HepG2 (cell line): ENCODE data around the gene AKT2. TPM values are rescaled to one million over a fixed set of nuclear protein-coding genes. Genes with fewer than 3 reads are reported as not detected.

ENCODE experiments used
- ATAC-seq: fragments of 200-7000 bp; cut with Tn5 transposase; 3 replicates; pipeline ENCODE4 v1.9.1; 2020; ENCODE audit warnings: mild to moderate bottlenecking, moderate library complexity
- BruUV-seq: library from RNA; stranded (reverse); fragments of 400-500 nt; replicated peaks from 2 replicates; lab custom pipeline; 2021; lab: Mats Ljungman, UMichigan
- CTCF ChIA-PET: fragments of 300-600 bp; formaldehyde crosslinking; extraction: SDS; loops from one replicate; lab custom pipeline; 2021; ENCODE audit warnings: low total read pairs, inconsistent platforms, low intra/inter-chr PET ratio; lab: Yijun Ruan, JAX
- POLR2A ChIA-PET: fragments of 350-600 bp; sonication (Branson Sonifier 250); formaldehyde crosslinking; loops from one replicate; lab custom pipeline; 2020; ENCODE audit warnings: antibody characterized with exemption, inconsistent platforms; lab: Yijun Ruan, JAX
- DNase-seq: peaks from one replicate; pipeline ENCODE4 v3.0.0-alpha.2; 2015; ENCODE audit warnings: low spot score
- FAIRE-seq: peaks from 3 replicates; lab custom pipeline; 2011; peaks lifted over from hg19 to GRCh38; lab: Jason Lieb, UNC
- H2AFZ ChIP-seq: one replicate; pipeline ENCODE4 v1.6.1; 2011; ENCODE audit warnings: low read length, inconsistent platforms
- H3K27ac ChIP-seq: fragments of 300-600 bp; 3 replicates; pipeline ENCODE4 v1.8.0; 2011; ENCODE audit warnings: mixed run types, mild to moderate bottlenecking, mixed read lengths, low read length, inconsistent platforms; ENCODE audit not compliant: insufficient read depth; ENCODE audit errors: extremely low read length
- H3K27me3 ChIP-seq, 2 experiments: fragments of 200-600 bp in 1 of 2; 2 replicates in 1 of 2; 3 replicates in 1 of 2; pipeline versions ENCODE4 v1.6.0 to v1.8.0; 2011; ENCODE audit warnings: low read length in 2 of 2, mild to moderate bottlenecking in 2 of 2, moderate library complexity in 2 of 2, inconsistent platforms in 1 of 2; ENCODE audit not compliant: insufficient read depth in 2 of 2, control insufficient read depth in 1 of 2
- H3K36me3 ChIP-seq, 2 experiments: fragments of 200-600 bp in 1 of 2; replicated peaks in 1 of 2; 2 replicates in 1 of 2; 3 replicates in 1 of 2; pipeline versions ENCODE4 v1.5.1 to v1.8.0; 2011; ENCODE audit warnings: low read length in 2 of 2, inconsistent platforms in 1 of 2; ENCODE audit not compliant: insufficient read depth in 2 of 2, control insufficient read depth in 1 of 2
- H3K4me1 ChIP-seq: 2 replicates; pipeline ENCODE4 v1.5.1; 2012; ENCODE audit warnings: low read length, inconsistent platforms; ENCODE audit not compliant: insufficient read depth
- H3K4me2 ChIP-seq: 2 replicates; pipeline ENCODE4 v1.6.0; 2011; ENCODE audit warnings: low read depth, low read length, inconsistent platforms
- H3K4me3 ChIP-seq, 3 experiments: fragments of 200-600 bp in 1 of 3; sonication (generic), shearing (Covaris generic) in 1 of 3; replicated peaks in 1 of 3; 2 replicates each; pipeline ENCODE4 v1.5.1; 2011 to 2016; ENCODE audit warnings: low read length in 3 of 3, inconsistent platforms in 2 of 3, low read depth in 2 of 3, mild to moderate bottlenecking in 2 of 3, control low read depth in 1 of 3, mixed read lengths in 1 of 3; ENCODE audit not compliant: insufficient read depth in 1 of 3
- H3K79me2 ChIP-seq: one replicate; pipeline ENCODE4 v1.6.1; 2011; ENCODE audit warnings: low read length, inconsistent platforms; ENCODE audit not compliant: insufficient read depth
- H3K9ac ChIP-seq: 2 replicates; pipeline ENCODE4 v1.6.0; 2011; ENCODE audit warnings: mild to moderate bottlenecking, low read depth, low read length, inconsistent platforms; ENCODE audit not compliant: insufficient read depth
- H3K9me3 ChIP-seq: 2 replicates; pipeline ENCODE4 v1.5.1; 2012; ENCODE audit warnings: mild to moderate bottlenecking, low read length
- H4K20me1 ChIP-seq: 2 replicates; pipeline ENCODE4 v1.6.0; 2011; ENCODE audit warnings: inconsistent platforms, mild to moderate bottlenecking, low read length, moderate library complexity; ENCODE audit not compliant: insufficient read depth
- CSRNP2 ChIP-seq: sonication (generic); formaldehyde crosslinking; conservative IDR thresholded peaks from 2 replicates; pipeline ENCODE4 v1.8.0; 2022; ENCODE audit warnings: low read depth, missing genetic modification reagents
- ERF ChIP-seq: IDR thresholded peaks from 2 replicates; pipeline ENCODE4 v1.6.1; 2018; ENCODE audit warnings: missing biosample characterization, missing genetic modification reagents
- FOSL2 ChIP-seq: sonication (generic); formaldehyde crosslinking; IDR thresholded peaks from 2 replicates; pipeline ENCODE4 v1.4.0; 2020; ENCODE audit warnings: missing genetic modification reagents
- IRF9 ChIP-seq: sonication (generic); formaldehyde crosslinking; IDR thresholded peaks from 2 replicates; pipeline ENCODE4 v1.8.0; 2022; ENCODE audit warnings: missing genetic modification reagents, mild to moderate bottlenecking, borderline replicate concordance
- KLF9 ChIP-seq: IDR thresholded peaks from 2 replicates; pipeline ENCODE4 v1.6.1; 2016; ENCODE audit warnings: low read depth
- MYNN ChIP-seq: sonication (generic); formaldehyde crosslinking; IDR thresholded peaks from 2 replicates; pipeline ENCODE4 v1.4.0; 2020; ENCODE audit warnings: mild to moderate bottlenecking, low read depth, missing genetic modification reagents
- POLR2G ChIP-seq: fragments of 200-400 bp; formaldehyde crosslinking; IDR thresholded peaks from 2 replicates; pipeline ENCODE4 v1.6.1; 2018; ENCODE audit warnings: mild to moderate bottlenecking, low read depth, low read length, moderate library complexity
- RBM22 ChIP-seq: fragments of 200-400 bp; formaldehyde crosslinking; optimal IDR thresholded peaks from 2 replicates; pipeline ENCODE3; 2017; ENCODE audit warnings: mild to moderate bottlenecking, low read length, moderate library complexity
- RFX3 ChIP-seq: IDR thresholded peaks from 2 replicates; pipeline ENCODE4 v1.6.1; 2016; ENCODE audit warnings: missing biosample characterization, missing genetic modification reagents
- TGIF2 ChIP-seq: IDR thresholded peaks from 2 replicates; pipeline ENCODE4 v1.6.1; 2016; ENCODE audit warnings: control low read depth, missing compliant biosample characterization
- ZBTB4 ChIP-seq: sonication (generic); formaldehyde crosslinking; IDR thresholded peaks from 2 replicates; pipeline ENCODE4 v1.4.0; 2020; ENCODE audit warnings: missing genetic modification reagents, mild to moderate bottlenecking, borderline replicate concordance
- ZNF160 ChIP-seq: sonication (generic); formaldehyde crosslinking; IDR thresholded peaks from 2 replicates; pipeline ENCODE4 v1.8.0; 2022; ENCODE audit warnings: mild to moderate bottlenecking, inconsistent platforms, missing genetic modification reagents
- ZNF317 ChIP-seq: sonication (generic); formaldehyde crosslinking; IDR thresholded peaks from 2 replicates; pipeline ENCODE4 v1.5.0; 2020; ENCODE audit warnings: mild to moderate bottlenecking, missing genetic modification reagents
- ZNF326 ChIP-seq: sonication (generic); formaldehyde crosslinking; IDR thresholded peaks from 2 replicates; pipeline ENCODE4 v1.4.0; 2020; ENCODE audit warnings: missing genetic modification reagents, borderline replicate concordance
- WGBS: methylation state at CpG from one replicate; pipeline ENCODE4 v1.1.6; 2017; ENCODE audit warnings: low lambda C conversion rate; 5-methylcytosine and 5-hydroxymethylcytosine counted together
- in situ Hi-C: cut with HindIII; loops from 2 replicates; pipeline ENCODE4 v1.10.0; 2017; ENCODE audit warnings: low pct_unique_long_range_greater_than_20kb; ENCODE audit not compliant: extremely low pct_ligation_motif_present
- intact Hi-C: fragments of 100-400 bp; cut with micrococcal nuclease; formaldehyde crosslinking; loops from one replicate; pipeline ENCODE4 v1.10.0; 2022; ENCODE audit not compliant: unreplicated experiment
- polyA plus RNA-seq, 8 experiments: library from polyadenylated mRNA; depleted of rRNA in 3 of 8; stranded (reverse) in 7 of 8; unstranded in 1 of 8; fragments of >200 nt; fragmentation: Illumina TruSeq in 4 of 8; extraction: Trizol in 4 of 8; gene quantifications; 2 replicates each; pipeline versions ENCODE4 v1.2.1 to v1.2.3, GENCODE V29; 2011 to 2016; ENCODE audit warnings: low read depth in 4 of 8, missing spikeins in 1 of 8, mixed read lengths in 1 of 8; ENCODE audit not compliant: insufficient read depth in 1 of 8
- total RNA-seq, 5 experiments: library from RNA; depleted of rRNA; stranded (reverse); fragments of >200 nt; fragmentation: Illumina TruSeq; extraction: Trizol; gene quantifications; 2 replicates each; pipeline ENCODE4 v1.2.3, GENCODE V29; 2016; ENCODE audit warnings: low read depth in 1 of 5

The AKT2 gene
- total and polyA plus RNA-seq, 2 of the 13 experiments (the other 11 are each of a cell fraction or from before 2014, with no cell fraction given), result 82.1 to 173 TPM

- DNase-seq (no peak), FAIRE-seq (no peak), ATAC-seq (no peak)
- intact Hi-C loops (no loop called here), in situ Hi-C loops (no loop called here)
- Histone ChIP-seq H2AFZ (no peak overlapping the region), H3K9me3 (no peaks in the 10 kb centered on the region), H3K4me1 (peaks cover 86% of the 10 kb centered on the region), H3K9ac (no peak overlapping the region), H3K4me2 (no peak overlapping the region), H3K4me3 (no peak overlapping the region), H3K27ac (no peak overlapping the region), H3K36me3 (peaks cover 0 to 2% of the 10 kb centered on the region in 2 experiments; a peak in 2 of 5 replicates), H3K79me2 (no peaks in the 10 kb centered on the region), H4K20me1 (no peaks in the 10 kb centered on the region), H3K27me3 (no peaks in the 10 kb centered on the region)
- ChIA-PET POLR2A (interaction anchor here (1.0 kb wide), 1 partner anchor 75 kb away, joined by 3 read pairs; no protein-coding TSS in a partner anchor), CTCF (no interaction called here)
- TF ChIP-seq ZNF326 (CRISPR knock-in tag) (0 out of 2 replicates have a peak, but pooled peaks have one; percentile 67), RBM22 (peak; percentile 28), POLR2G (0 out of 2 replicates have a peak, but pooled peaks have one; percentile 35), ERF (no peak), FOSL2 (CRISPR knock-in tag) (0 out of 2 replicates have a peak, but pooled peaks have one; percentile 20)
- 42% methylated on average over 3 of the region's 3 CpGs for WGBS
- TSS peak; percentile 24 for BruUV-seq
These were observed 55.7 kb downstream of the AKT2 start for GRCh38 chr19:40229484-40229883.

DNA sequence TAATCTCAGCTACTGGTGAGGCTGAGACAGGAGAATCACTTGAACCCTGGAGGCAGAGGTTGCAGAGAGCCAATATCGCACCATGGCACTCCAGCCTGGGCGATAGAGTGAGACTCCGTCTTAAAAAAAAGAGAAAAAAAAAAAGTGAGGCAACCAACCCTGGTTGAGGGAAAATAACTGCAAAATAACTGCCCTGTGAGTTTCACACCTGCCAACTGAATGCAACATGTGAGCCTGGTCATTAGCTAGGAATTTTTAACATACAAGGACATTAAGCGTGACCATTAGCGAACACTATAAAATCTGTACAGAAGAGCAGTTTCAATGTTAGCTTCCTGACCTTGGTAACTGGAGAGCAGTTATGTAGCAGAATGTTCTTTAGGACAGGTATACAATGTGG, 56.3 kb downstream of the AKT2 start:
- BruUV-seq, result no TSS peak
- in situ Hi-C loops, result no loop called here
- TF ChIP-seq KLF9 (CRISPR knock-in tag) (no peak), TGIF2 (CRISPR knock-in tag) (no peak), MYNN (CRISPR knock-in tag) (no peak), ZNF317 (CRISPR knock-in tag) (no peak), ZNF160 (CRISPR knock-in tag) (no peak), ZBTB4 (no peak), RFX3 (no peak), CSRNP2 (no peak), IRF9 (CRISPR knock-in tag) (no peak)

More for the DNA sequence above, 56.3 kb downstream of the AKT2 start:
- no peak for FAIRE-seq
- ChIA-PET CTCF (no interaction called here), POLR2A (interaction anchor here (1.0 kb wide), 1 partner anchor 75 kb away, joined by 3 read pairs; no protein-coding TSS in a partner anchor)
- Histone ChIP-seq H3K36me3 (peaks cover 0 to 2% of the 10 kb centered on the region in 2 experiments; a peak in 2 of 5 replicates), H3K4me3 (no peak overlapping the region), H3K9me3 (no peaks in the 10 kb centered on the region), H4K20me1 (no peaks in the 10 kb centered on the region), H3K27ac (no peak overlapping the region), H3K4me1 (peaks cover 86% of the 10 kb centered on the region), H2AFZ (no peak overlapping the region), H3K79me2 (no peaks in the 10 kb centered on the region), H3K9ac (no peak overlapping the region), H3K27me3 (no peaks in the 10 kb centered on the region), H3K4me2 (no peak overlapping the region)
- no peak for ATAC-seq
- DNase-seq, result no peak
- 96% methylated on average over 5 of the region's 5 CpGs for WGBS
- intact Hi-C loops, result no loop called here
